ENCODE results near the gene PDE4B. TPM values are rescaled to one million over a fixed set of nuclear protein-coding genes. Genes with fewer than 3 reads are reported as not detected.
"Not testable (repeated sequence)": the region's sequence is repeated elsewhere in the genome, so short reads cannot be mapped to it uniquely, and the experiment has no call there.

PDE4B gene
- total and polyA plus RNA-seq, 7 donors, result 1.6 to 17.2 (median 10.7) TPM

GRCh38 chr1:65844296-65844695, 51.6 kb downstream of the PDE4B start:
- Histone ChIP-seq H3K9me3 (peaks cover 0 to 2% (median 0%) of the 10 kb centered on the region in 4 donors), H3K27ac (no peak overlapping the region), H3K4me3 (no peak overlapping the region), H3K4me1 (peaks cover 0 to 7% (median 0%) of the 10 kb centered on the region in 4 donors), H3K27me3 (no peaks in the 10 kb centered on the region), H3K36me3 (no peaks in the 10 kb centered on the region)
- WGBS, 2 donors, result 78 to 84% methylated on average over 4 of the region's 4 CpGs
- TF ChIP-seq EP300 (IDR thresholded peaks at IDR 0.05), result no peak
- no peak for TF ChIP-seq POLR2A (IDR thresholded peaks at IDR 0.05)
- no peak for TF ChIP-seq POLR2AphosphoS5 (IDR thresholded peaks at IDR 0.05)
- TF ChIP-seq CTCF (IDR thresholded peaks at IDR 0.05), result no peak
- DNase-seq, result no peak
- intact Hi-C loops (cut with DNase I), result no loop called here

GRCh38 chr1:65844821-65845534, 52.3 kb downstream of the PDE4B start:
- no peaks in the 10 kb centered on the region for H3K27me3 ChIP-seq
- DNase-seq, result no peak

GRCh38 chr1:65845535-65846060, 52.9 kb downstream of the PDE4B start:
- no peaks in the 10 kb centered on the region for H3K27me3 ChIP-seq
- H3K4me3 ChIP-seq, result no peak overlapping the region
- 80 to 88% methylated on average over 7 of the region's 7 CpGs for WGBS, 2 donors
- H3K27ac ChIP-seq, result no peak overlapping the region
- no peaks in the 10 kb centered on the region for H3K36me3 ChIP-seq
- no peak for DNase-seq
- intact Hi-C loops (cut with DNase I), result no loop called here
- peaks cover 0 to 7% (median 0%) of the 10 kb centered on the region in 4 donors for H3K4me1 ChIP-seq
- TF ChIP-seq EP300 (IDR thresholded peaks at IDR 0.05), result no peak
- TF ChIP-seq CTCF (IDR thresholded peaks at IDR 0.05), result no peak
- no peak for TF ChIP-seq POLR2A (IDR thresholded peaks at IDR 0.05)
- TF ChIP-seq POLR2AphosphoS5 (IDR thresholded peaks at IDR 0.05), result no peak
- H3K9me3 ChIP-seq, result peaks cover 0 to 4% (median 0%) of the 10 kb centered on the region in 4 donors

More at GRCh38 chr1:65844821-65845534, 52.3 kb downstream of the PDE4B start:
- intact Hi-C loops (cut with DNase I), result no loop called here
- Histone ChIP-seq H3K27ac (no peak overlapping the region), H3K4me3 (no peak overlapping the region), H3K4me1 (peaks cover 0 to 7% (median 0%) of the 10 kb centered on the region in 4 donors), H3K36me3 (no peaks in the 10 kb centered on the region), H3K9me3 (peaks cover 0 to 4% (median 0%) of the 10 kb centered on the region in 4 donors)
- 70 to 85% methylated on average over 3 of the region's 3 CpGs for WGBS, 2 donors
- TF ChIP-seq POLR2A (IDR thresholded peaks at IDR 0.05) (no peak), EP300 (IDR thresholded peaks at IDR 0.05) (no peak), POLR2AphosphoS5 (IDR thresholded peaks at IDR 0.05) (no peak), CTCF (IDR thresholded peaks at IDR 0.05) (no peak)

GRCh38 chr1:65846866-65847265, 54.2 kb downstream of the PDE4B start:
- no peak for DNase-seq
- no peaks in the 10 kb centered on the region for H3K36me3 ChIP-seq
- peaks cover 0 to 7% (median 0%) of the 10 kb centered on the region in 4 donors for H3K4me1 ChIP-seq
- TF ChIP-seq EP300 (IDR thresholded peaks at IDR 0.05) (no peak), POLR2AphosphoS5 (IDR thresholded peaks at IDR 0.05) (no peak), POLR2A (IDR thresholded peaks at IDR 0.05) (no peak)
- intact Hi-C loops (cut with DNase I), result no loop called here
- H3K27me3 ChIP-seq, result no peaks in the 10 kb centered on the region
- H3K9me3 ChIP-seq, result peaks cover 0 to 4% (median 0%) of the 10 kb centered on the region in 4 donors
- no peak overlapping the region for H3K4me3 ChIP-seq
- H3K27ac ChIP-seq, result no peak overlapping the region

GRCh38 chr1:65850281-65850680, 57.6 kb downstream of the PDE4B start:
- H3K36me3 ChIP-seq, result no peaks in the 10 kb centered on the region
- no peaks in the 10 kb centered on the region for H3K27me3 ChIP-seq
- H3K9me3 ChIP-seq, result peaks cover 0 to 4% (median 0%) of the 10 kb centered on the region in 4 donors
- 87 to 92% methylated on average over 2 of the region's 2 CpGs for WGBS, 2 donors
- TF ChIP-seq EP300 (IDR thresholded peaks at IDR 0.05) (no peak), POLR2AphosphoS5 (IDR thresholded peaks at IDR 0.05) (no peak), POLR2A (IDR thresholded peaks at IDR 0.05) (no peak), CTCF (IDR thresholded peaks at IDR 0.05) (no peak)
- no peak overlapping the region for H3K27ac ChIP-seq
- no peak for DNase-seq
- H3K4me3 ChIP-seq, result no peak overlapping the region
- intact Hi-C loops (cut with DNase I), result no loop called here
- no peaks in the 10 kb centered on the region for H3K4me1 ChIP-seq

GRCh38 chr1:65856591-65856990, 63.9 kb downstream of the PDE4B start:
- H3K4me3 ChIP-seq; intact Hi-C loops (cut with DNase I); H3K27me3 ChIP-seq; H3K9me3 ChIP-seq; H3K4me1 ChIP-seq; H3K36me3 ChIP-seq; DNase-seq; H3K27ac ChIP-seq: not testable (repeated sequence)
- WGBS, 2 donors, result 89 to 93% methylated on average over 3 of the region's 3 CpGs

Measured in sigmoid colon (tissue), 7 donors.